ENCODE results near the gene SDS. TPM values are rescaled to one million over a fixed set of nuclear protein-coding genes. Genes with fewer than 3 reads are reported as not detected.
A peak's percentile ranks its signal among the peaks of the same experiment; 100 is the strongest.

The SDS gene
- 1 to 10 TPM in 1 of 2 donors, under 1 TPM in 1; 0.76 to 4.7 TPM for total RNA-seq
- long read RNA-seq, partial matches to known transcripts: 0 of 1 reads
- long read RNA-seq, other reads (novel, unspliced or antisense): 0 of 1 reads

- DNase-seq (peak; percentile 36 to 39), ATAC-seq (peak; percentile 49)
- intact Hi-C loops (cut with DNase I, micrococcal nuclease): no loop called here
Observed at GRCh38 chr12:113403435-113404415, at the start of gene SDS. Gene SDS, minus strand, starts transcription at chr12:113403887. Its CDS starts 4,179 bp downstream, at chr12:113399708.

- DNase-seq: no peak
- ATAC-seq: no peak
- intact Hi-C loops (cut with DNase I, micrococcal nuclease): no loop called here
Observed at GRCh38 chr12:113453330-113453729, 49.6 kb upstream of the SDS start.

GRCh38 chr12:113452458-113452857, 48.8 kb upstream of the SDS start:
- ATAC-seq (no peak), DNase-seq (no peak)
- intact Hi-C loops (cut with DNase I, micrococcal nuclease): no loop called here

- ATAC-seq: no peak
- DNase-seq: no peak
- intact Hi-C loops (cut with DNase I, micrococcal nuclease): no loop called here
Observed at GRCh38 chr12:113449839-113450238, 46.2 kb upstream of the SDS start.

GRCh38 chr12:113449299-113449698, 45.6 kb upstream of the SDS start:
- DNase-seq: no peak
- intact Hi-C loops (cut with DNase I, micrococcal nuclease): no loop called here
- no peak for ATAC-seq

- ATAC-seq (no peak), DNase-seq (no peak)
- intact Hi-C loops (cut with DNase I, micrococcal nuclease): no loop called here
Observed at GRCh38 chr12:113448873-113449272, 45.2 kb upstream of the SDS start.

GRCh38 chr12:113445544-113446171, 42.0 kb upstream of the SDS start:
- no peak for DNase-seq
- intact Hi-C loops (cut with DNase I, micrococcal nuclease): no loop called here
- no peak for ATAC-seq

- intact Hi-C loops (cut with DNase I, micrococcal nuclease): no loop called here
Observed at GRCh38 chr12:113443030-113443539, 39.4 kb upstream of the SDS start.

GRCh38 chr12:113440947-113441782, 37.5 kb upstream of the SDS start:
- ATAC-seq: no peak
- intact Hi-C loops (cut with DNase I, micrococcal nuclease): no loop called here
- no peak for DNase-seq

More at GRCh38 chr12:113443030-113443539, 39.4 kb upstream of the SDS start:
- no peak for ATAC-seq
- DNase-seq: no peak

GRCh38 chr12:113440336-113440735, 36.6 kb upstream of the SDS start:
- intact Hi-C loops (cut with DNase I, micrococcal nuclease): no loop called here
- ATAC-seq: no peak
- DNase-seq: no peak

- DNase-seq (no peak), ATAC-seq (peak; percentile 42)
- intact Hi-C loops (cut with DNase I, micrococcal nuclease): no loop called here
Observed at GRCh38 chr12:113439606-113440030, 35.9 kb upstream of the SDS start.

- intact Hi-C loops (cut with DNase I, micrococcal nuclease): no loop called here
- ATAC-seq (no peak), DNase-seq (no peak)
Observed at GRCh38 chr12:113439301-113439597, 35.6 kb upstream of the SDS start.

- DNase-seq (no peak), ATAC-seq (no peak)
- intact Hi-C loops (cut with DNase I, micrococcal nuclease): no loop called here
Observed at GRCh38 chr12:113438523-113439300, 35.0 kb upstream of the SDS start.

- intact Hi-C loops (cut with DNase I, micrococcal nuclease): no loop called here
- DNase-seq (no peak), ATAC-seq (no peak)
Observed at GRCh38 chr12:113437729-113438100, 34.0 kb upstream of the SDS start.

GRCh38 chr12:113436993-113437728, 33.5 kb upstream of the SDS start:
- DNase-seq: no peak
- intact Hi-C loops (cut with DNase I, micrococcal nuclease): no loop called here
- ATAC-seq: no peak

- ATAC-seq (no peak), DNase-seq (no peak)
- intact Hi-C loops (cut with DNase I, micrococcal nuclease): no loop called here
Observed at GRCh38 chr12:113436586-113436985, 32.9 kb upstream of the SDS start.

- intact Hi-C loops (cut with DNase I, micrococcal nuclease): no loop called here
- ATAC-seq (no peak), DNase-seq (no peak)
Observed at GRCh38 chr12:113435367-113435766, 31.7 kb upstream of the SDS start.

- intact Hi-C loops (cut with DNase I, micrococcal nuclease): no loop called here
- ATAC-seq (no peak), DNase-seq (no peak)
Observed at GRCh38 chr12:113432986-113433385, 29.3 kb upstream of the SDS start.

Data from left colon (tissue), 2 donors.